GM19023 (cell line): ENCODE results near the gene PRKX.
"Not testable (repeated sequence)": the region's sequence is repeated elsewhere in the genome, so short reads cannot be mapped to it uniquely, and the experiment has no call there.

ENCODE experiments used
- ATAC-seq: cut with Tn5 transposase; IDR thresholded peaks from one replicate; pipeline ENCODE4 v1.9.1; 2021; ENCODE audit warnings: mild to moderate bottlenecking, moderate library complexity; ENCODE audit not compliant: unreplicated experiment

PRKX gene

GRCh38 chrX:3585719-3586118 is 127.7 kb downstream of the PRKX start:
- ATAC-seq = no peak

- ATAC-seq = no peak
Measured at GRCh38 chrX:3584415-3584996, 128.9 kb downstream of the PRKX start.

- ATAC-seq = no peak
Measured at GRCh38 chrX:3582451-3582850, 131.0 kb downstream of the PRKX start.

- ATAC-seq = no peak
Measured at GRCh38 chrX:3581609-3582108, 131.8 kb downstream of the PRKX start.

GRCh38 chrX:3577551-3577950 is 135.9 kb downstream of the PRKX start:
- no peak for ATAC-seq

GRCh38 chrX:3576886-3577501 is 136.5 kb downstream of the PRKX start:
- no peak for ATAC-seq

GRCh38 chrX:3567686-3568085 is 145.8 kb downstream of the PRKX start:
- ATAC-seq = no peak

- ATAC-seq = no peak
Measured at GRCh38 chrX:3563451-3563850, 150.0 kb downstream of the PRKX start.

- not testable (repeated sequence) for ATAC-seq
Measured at GRCh38 chrX:3560010-3560409, 153.4 kb downstream of the PRKX start.
